ENCODE data around the gene KIF24. TPM values are rescaled to one million over a fixed set of nuclear protein-coding genes. Genes with fewer than 3 reads are reported as not detected.
"Not testable (repeated sequence)": the region's sequence is repeated elsewhere in the genome, so short reads cannot be mapped to it uniquely, and the experiment has no call there.

The KIF24 gene
- total RNA-seq, 4 donors from 2014 or later = 0.59 to 1.9 (median 1.5) TPM

DNA sequence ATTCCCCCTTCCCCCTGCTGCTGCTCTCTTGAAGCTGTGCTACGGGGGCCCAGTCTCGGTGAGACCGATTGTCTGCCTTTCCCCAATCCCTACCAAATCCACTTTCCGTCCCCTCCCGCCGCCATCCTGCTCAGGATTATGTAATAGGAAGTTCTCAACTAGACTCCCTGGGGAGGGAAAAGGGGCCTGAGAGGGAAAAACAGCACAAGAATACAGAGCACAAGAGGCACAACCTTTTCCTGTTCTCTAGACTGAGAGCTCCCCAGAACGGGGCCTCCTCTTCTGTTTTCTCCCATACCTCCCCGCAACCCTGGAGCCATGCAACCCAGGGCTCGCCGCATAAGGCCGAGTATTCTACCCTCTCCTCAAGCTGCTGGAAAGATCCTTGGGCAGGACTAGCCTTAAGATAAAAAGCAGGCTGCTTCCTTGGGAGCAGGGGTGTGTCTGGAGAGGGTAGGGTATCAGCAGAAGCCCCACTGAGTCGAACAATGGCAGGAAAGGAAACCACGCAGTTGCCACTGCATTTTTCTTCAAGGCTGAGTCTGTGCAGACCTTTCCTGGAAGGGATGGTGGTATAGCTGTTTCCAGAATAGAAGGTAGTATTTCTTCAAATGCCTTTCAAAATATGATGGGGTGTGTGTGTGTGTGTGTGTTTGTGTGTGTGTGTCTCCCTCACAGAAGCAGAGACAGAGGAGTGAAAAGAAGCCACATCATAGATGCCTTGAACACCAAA is 34.7 kb upstream of the KIF24 start:
- Histone ChIP-seq H3K27me3 (no peaks in the 10 kb centered on the region), H3K36me3 (peaks cover 0 to 18% (median 0%) of the 10 kb centered on the region in 3 donors), H3K4me3 (no peak overlapping the region), H3K9me3 (no peaks in the 10 kb centered on the region), H3K4me1 (peaks cover 0 to 3% (median 0%) of the 10 kb centered on the region in 4 donors), H3K27ac (no peak overlapping the region)
- 62 to 63% methylated on average over 13 of the region's 13 CpGs for WGBS, 2 donors
- DNase-seq (ENCODE audit: low spot score in 2 of 2) = no peak
- no peak for TF ChIP-seq EP300 (IDR thresholded peaks at IDR 0.05)
- TF ChIP-seq, protein P1, sequence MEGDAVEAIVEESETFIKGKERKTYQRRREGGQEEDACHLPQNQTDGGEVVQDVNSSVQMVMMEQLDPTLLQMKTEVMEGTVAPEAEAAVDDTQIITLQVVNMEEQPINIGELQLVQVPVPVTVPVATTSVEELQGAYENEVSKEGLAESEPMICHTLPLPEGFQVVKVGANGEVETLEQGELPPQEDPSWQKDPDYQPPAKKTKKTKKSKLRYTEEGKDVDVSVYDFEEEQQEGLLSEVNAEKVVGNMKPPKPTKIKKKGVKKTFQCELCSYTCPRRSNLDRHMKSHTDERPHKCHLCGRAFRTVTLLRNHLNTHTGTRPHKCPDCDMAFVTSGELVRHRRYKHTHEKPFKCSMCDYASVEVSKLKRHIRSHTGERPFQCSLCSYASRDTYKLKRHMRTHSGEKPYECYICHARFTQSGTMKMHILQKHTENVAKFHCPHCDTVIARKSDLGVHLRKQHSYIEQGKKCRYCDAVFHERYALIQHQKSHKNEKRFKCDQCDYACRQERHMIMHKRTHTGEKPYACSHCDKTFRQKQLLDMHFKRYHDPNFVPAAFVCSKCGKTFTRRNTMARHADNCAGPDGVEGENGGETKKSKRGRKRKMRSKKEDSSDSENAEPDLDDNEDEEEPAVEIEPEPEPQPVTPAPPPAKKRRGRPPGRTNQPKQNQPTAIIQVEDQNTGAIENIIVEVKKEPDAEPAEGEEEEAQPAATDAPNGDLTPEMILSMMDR (IDR thresholded peaks at IDR 0.05) = no peak
- TF ChIP-seq POLR2A (IDR thresholded peaks at IDR 0.05) = no peak

DNA sequence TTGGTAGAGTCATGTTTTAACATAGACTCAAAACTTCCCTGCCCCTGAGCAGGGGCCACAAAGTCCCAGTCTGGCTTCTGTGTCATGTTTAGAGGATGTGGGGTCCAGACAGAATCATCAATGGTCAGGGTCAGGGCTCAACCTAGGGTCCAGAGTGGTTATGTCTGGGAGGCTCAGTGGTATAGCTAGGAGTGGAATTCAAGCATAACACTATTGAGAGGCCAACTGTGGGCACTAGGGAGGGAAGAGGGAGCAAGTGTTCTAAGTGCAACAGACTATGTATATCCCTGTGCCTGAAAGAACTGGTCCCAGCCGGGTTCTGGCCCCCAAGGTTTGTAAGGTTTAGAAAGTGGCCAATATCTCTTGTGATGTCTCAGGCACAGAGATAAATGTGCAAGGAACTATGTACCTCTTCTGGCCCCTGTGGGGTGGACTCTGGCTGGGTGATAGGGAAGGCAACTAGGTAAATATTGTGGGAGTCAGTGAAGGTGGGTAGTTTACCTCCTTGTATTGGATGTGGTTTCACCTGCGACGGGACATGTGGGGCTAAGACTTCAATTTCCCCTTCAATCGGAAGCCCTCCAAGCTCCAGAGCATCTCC is 33.6 kb upstream of the KIF24 start:
- Histone ChIP-seq H3K4me3 (no peak overlapping the region), H3K36me3 (peaks cover 0 to 10% (median 0%) of the 10 kb centered on the region in 3 donors), H3K27ac (no peak overlapping the region), H3K9me3 (no peaks in the 10 kb centered on the region), H3K27me3 (no peaks in the 10 kb centered on the region), H3K4me1 (peaks cover 0 to 3% (median 0%) of the 10 kb centered on the region in 4 donors)
- TF ChIP-seq, protein P1 (IDR thresholded peaks at IDR 0.05) = no peak
- TF ChIP-seq EP300 (IDR thresholded peaks at IDR 0.05) = no peak
- TF ChIP-seq POLR2A (IDR thresholded peaks at IDR 0.05) = no peak
- 81 to 98% methylated on average over 4 of the region's 4 CpGs for WGBS, 2 donors
- no peak for DNase-seq (ENCODE audit: low spot score in 2 of 2)

DNA sequence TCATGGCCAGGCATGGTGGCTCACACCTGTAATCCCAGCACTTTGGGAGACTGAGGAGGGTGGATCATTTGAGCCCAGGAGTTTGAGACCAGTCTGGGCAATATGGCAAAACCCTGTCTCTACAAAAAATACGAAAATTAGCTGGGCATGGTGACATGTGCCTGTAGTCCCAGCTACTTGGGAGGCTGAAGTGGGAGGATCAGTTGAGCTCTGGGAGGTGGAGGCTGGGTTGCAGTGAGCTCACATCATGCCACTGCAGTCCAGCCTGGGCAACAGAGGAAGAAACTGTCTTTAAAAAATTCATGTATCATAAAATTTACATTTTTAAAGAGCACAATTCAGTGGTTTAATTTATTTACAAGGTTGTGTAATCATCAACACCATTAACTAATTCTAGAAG is 23.9 kb upstream of the KIF24 start:
- H3K4me1 ChIP-seq; H3K4me3 ChIP-seq; DNase-seq (ENCODE audit: low spot score in 2 of 2); H3K27ac ChIP-seq; H3K27me3 ChIP-seq: not testable (repeated sequence)
- H3K9me3 ChIP-seq = peaks cover 0 to 22% (median 5%) of the 10 kb centered on the region in 4 donors
- peaks cover 0 to 35% (median 0%) of the 10 kb centered on the region in 3 donors for H3K36me3 ChIP-seq
- WGBS, 2 donors = 88 to 91% methylated on average over 1 of the region's 1 CpG

DNA sequence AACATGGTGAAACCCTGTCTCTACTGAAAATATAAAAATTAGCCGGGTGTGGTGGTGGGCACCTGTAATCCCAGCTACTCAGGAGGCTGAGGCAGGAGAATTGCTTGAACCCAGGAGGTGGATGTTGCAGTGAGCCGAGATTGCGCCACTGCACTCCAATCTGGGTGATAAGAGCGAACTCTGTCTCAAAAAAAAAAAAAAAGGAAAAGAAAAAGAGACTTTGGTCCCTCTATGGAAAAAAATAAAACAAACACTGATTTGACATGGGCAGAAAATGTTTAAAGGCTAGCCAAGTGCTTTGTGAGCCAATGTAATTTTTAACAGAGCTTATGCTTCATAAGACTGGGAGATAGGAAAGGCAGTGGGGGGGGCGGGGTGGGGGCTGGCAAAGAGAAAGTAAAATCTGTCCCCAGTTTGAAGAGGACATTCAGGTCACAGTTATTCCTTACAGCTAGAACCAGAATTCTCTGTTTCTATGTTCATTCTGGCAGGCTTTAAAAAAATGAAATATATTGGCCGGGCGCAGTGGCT is 23.1 kb upstream of the KIF24 start:
- H3K27ac ChIP-seq; H3K27me3 ChIP-seq; H3K4me3 ChIP-seq; DNase-seq (ENCODE audit: low spot score in 2 of 2); H3K4me1 ChIP-seq: not testable (repeated sequence)
- 95 to 96% methylated on average over 7 of the region's 7 CpGs for WGBS, 2 donors
- peaks cover 0 to 35% (median 0%) of the 10 kb centered on the region in 3 donors for H3K36me3 ChIP-seq
- H3K9me3 ChIP-seq = peaks cover 0 to 21% (median 5%) of the 10 kb centered on the region in 4 donors

DNA sequence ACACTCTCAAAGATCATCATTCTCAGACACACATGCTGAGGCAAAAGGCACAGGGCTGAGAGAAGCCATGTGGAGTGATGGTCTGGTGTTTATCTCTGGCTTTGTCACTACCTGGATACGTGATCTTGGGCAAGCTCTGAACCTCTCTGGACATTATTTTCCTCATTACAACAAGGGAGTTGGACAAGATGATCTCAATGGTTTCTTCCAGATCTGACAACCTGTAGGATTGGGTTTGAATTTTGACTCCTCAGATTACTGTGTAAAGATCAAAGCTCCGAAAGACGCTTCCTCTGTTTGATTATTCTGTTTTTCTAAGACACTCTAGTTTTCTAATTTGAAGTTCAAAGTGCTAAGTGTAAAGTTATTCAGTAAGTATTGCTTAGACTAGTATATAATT is 20.3 kb upstream of the KIF24 start:
- WGBS, 2 donors = 95 to 99% methylated on average over 3 of the region's 3 CpGs
- H3K36me3 ChIP-seq = peaks cover 0 to 26% (median 0%) of the 10 kb centered on the region in 3 donors
- no peaks in the 10 kb centered on the region for H3K27me3 ChIP-seq
- TF ChIP-seq, protein P1 (IDR thresholded peaks at IDR 0.05) = no peak
- TF ChIP-seq POLR2A (IDR thresholded peaks at IDR 0.05) (no peak), EP300 (IDR thresholded peaks at IDR 0.05) (no peak)
- H3K27ac ChIP-seq = no peak overlapping the region
- H3K4me1 ChIP-seq = peaks cover 0 to 18% (median 4%) of the 10 kb centered on the region in 4 donors
- DNase-seq (ENCODE audit: low spot score in 2 of 2) = no peak
- H3K4me3 ChIP-seq = no peak overlapping the region
- no peaks in the 10 kb centered on the region for H3K9me3 ChIP-seq

DNA sequence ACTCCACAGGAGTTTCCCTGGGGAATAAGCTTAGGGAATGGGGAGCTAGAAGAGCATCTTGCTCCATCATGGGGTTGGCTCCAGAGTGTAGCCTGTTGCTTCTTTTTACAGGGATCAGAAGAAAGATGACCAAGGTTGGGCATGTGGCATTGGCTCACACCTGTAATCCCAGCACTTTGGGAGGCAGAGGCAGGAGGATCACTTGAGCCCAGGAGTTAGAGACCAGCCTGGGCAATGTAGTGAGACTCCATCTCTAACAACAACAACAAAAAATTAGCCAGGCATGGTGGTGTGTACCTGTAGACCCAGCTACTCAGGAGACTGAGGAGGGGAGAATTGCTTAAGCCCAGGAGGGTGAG is 18.7 kb upstream of the KIF24 start:
- Histone ChIP-seq H3K27me3 (no peaks in the 10 kb centered on the region), H3K27ac (no peak overlapping the region), H3K9me3 (no peaks in the 10 kb centered on the region), H3K36me3 (peaks cover 0 to 41% (median 0%) of the 10 kb centered on the region in 3 donors), H3K4me1 (peaks cover 0 to 28% (median 4%) of the 10 kb centered on the region in 4 donors), H3K4me3 (no peak overlapping the region)
- TF ChIP-seq POLR2A (IDR thresholded peaks at IDR 0.05) (no peak), EP300 (IDR thresholded peaks at IDR 0.05) (no peak)
- TF ChIP-seq, protein P1 (IDR thresholded peaks at IDR 0.05) = no peak
- DNase-seq (ENCODE audit: low spot score in 2 of 2) = no peak
